GM10266 (cell line): ENCODE results near the gene SLC15A4.
A peak's percentile ranks its signal among the peaks of the same experiment; 100 is the strongest.
"Not testable (repeated sequence)": the region's sequence is repeated elsewhere in the genome, so short reads cannot be mapped to it uniquely, and the experiment has no call there.

Source experiments
- DNase-seq: peaks from one replicate; pipeline ENCODE4 v3.0.0; 2012; ENCODE audit errors: extremely low spot score
- CTCF ChIP-seq: IDR thresholded peaks from 2 replicates; pipeline ENCODE4 v1.5.1; 2012; ENCODE audit warnings: mild to moderate bottlenecking, low read depth; ENCODE audit not compliant: control insufficient read depth, insufficient read depth; ENCODE audit errors: missing control alignments

SLC15A4 gene

GRCh38 chr12:128843538-128843937, 19.8 kb upstream of the SLC15A4 start:
- no peak for TF ChIP-seq CTCF
- no peak for DNase-seq

GRCh38 chr12:128842579-128842978, 18.8 kb upstream of the SLC15A4 start:
- TF ChIP-seq CTCF, result no peak
- no peak for DNase-seq

GRCh38 chr12:128840862-128841468, 17.2 kb upstream of the SLC15A4 start:
- TF ChIP-seq CTCF, result no peak
- no peak for DNase-seq

GRCh38 chr12:128839885-128840284, 16.1 kb upstream of the SLC15A4 start:
- not testable (repeated sequence) for DNase-seq

- TF ChIP-seq CTCF, result no peak
- no peak for DNase-seq
These were observed 9.7 kb upstream of the SLC15A4 start for GRCh38 chr12:128833418-128833817.

GRCh38 chr12:128830505-128830893, 6.7 kb upstream of the SLC15A4 start:
- DNase-seq, result peak; percentile 52

GRCh38 chr12:128829861-128830504, 6.2 kb upstream of the SLC15A4 start:
- DNase-seq, result peak; percentile 75
- no peak for TF ChIP-seq CTCF

More at GRCh38 chr12:128830505-128830893, 6.7 kb upstream of the SLC15A4 start:
- no peak for TF ChIP-seq CTCF
